ENCODE results near the gene WDR45.
"Not testable (repeated sequence)": the region's sequence is repeated elsewhere in the genome, so short reads cannot be mapped to it uniquely, and the experiment has no call there.

The WDR45 gene

DNA sequence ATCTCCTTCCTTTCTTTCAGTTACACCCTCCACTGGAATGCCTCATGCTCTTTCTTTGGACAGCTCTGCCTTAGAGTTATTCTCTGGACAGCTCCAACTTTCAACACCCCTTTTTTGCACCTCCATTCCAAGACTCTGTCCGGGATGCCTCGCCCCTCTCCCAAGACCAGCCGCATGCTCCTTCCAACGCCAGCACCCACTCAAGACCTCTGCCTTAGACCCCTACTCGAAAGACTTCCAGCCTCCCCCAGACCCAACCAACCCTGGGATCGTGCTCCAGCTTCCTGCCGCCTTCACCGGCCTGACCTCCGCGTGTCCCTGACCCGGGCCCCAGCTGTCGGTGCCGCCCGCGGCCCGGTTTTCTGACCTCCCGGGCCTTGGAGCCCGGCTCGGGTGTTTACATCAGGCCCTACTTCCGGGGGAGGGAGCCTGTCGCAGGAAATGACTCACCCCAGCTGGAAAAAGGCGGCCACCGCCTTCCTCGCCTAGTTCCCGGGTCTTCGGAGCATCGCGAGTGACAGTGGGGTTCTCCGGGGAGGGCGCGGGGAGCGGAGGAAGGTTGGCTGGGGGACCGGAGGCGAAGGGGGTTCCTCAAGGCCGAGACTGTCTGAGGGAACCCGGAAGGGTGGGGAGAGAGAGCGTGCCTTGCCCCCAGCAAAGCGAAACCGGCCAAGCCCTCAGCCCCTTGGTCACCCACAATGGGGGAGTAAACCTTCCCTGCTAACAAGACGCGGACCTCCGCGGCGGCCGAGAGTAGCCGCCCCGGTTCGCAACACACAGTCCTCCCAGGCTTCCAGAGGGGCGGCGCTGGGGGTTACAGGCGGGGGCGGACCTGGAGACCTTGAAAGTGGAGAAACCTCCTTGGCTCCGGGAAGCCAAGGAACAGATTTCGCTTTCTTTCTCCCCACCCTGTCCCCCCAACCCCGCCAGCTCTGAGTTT, at the start of gene WDR45:
Gene WDR45, minus strand, starts transcription at position 399 of the 940 bp plus-strand sequence. CDS start 1,792 bp downstream, outside the sequence.
- peak; percentile 77 for DNase-seq

DNA sequence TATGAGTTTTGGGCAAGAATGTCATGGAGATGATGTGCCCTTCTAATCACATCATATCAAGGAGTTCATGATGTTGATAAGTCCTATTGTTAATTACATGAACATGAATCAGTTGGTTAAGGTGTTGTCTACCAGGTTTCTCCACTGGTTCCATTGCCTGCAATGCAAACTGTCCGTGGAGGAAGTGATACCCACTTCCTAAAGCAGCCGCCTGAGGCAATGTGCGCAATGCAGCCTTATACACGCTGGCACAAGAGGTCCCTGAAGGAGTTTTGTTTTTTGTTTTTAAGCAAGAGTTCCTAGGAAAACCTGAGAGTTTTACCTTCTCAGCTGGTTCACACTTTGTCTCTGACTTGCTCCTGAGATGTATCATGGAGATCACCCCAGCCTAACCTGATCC, 49.7 kb upstream of the WDR45 start:
- DNase-seq: no peak

DNA sequence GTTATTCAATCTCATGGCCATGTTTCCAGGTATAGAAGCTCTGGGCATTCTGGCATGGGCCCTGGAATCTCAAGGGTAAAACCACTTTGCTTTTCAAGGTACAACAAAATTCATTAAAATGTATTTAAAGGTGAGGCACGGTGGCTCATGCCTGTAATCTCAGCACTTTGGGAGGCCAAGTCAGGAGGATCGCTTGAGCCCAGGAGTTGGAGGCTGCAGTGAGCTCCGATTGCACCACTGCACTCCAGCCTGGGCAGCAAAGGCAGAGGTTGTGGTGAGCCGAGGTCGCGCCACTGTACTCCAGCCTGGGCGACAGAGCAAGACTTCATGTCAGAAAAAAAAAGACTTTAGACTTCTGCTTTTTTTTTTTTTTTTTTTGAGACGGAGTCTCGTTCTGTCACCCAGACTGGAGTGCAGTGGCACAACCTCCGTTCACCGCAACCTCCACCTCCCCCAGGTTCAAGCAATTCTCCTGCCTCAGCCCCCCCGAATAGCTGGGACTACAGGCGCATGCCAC, 48.1 kb upstream of the WDR45 start:
- not testable (repeated sequence) for DNase-seq

DNA sequence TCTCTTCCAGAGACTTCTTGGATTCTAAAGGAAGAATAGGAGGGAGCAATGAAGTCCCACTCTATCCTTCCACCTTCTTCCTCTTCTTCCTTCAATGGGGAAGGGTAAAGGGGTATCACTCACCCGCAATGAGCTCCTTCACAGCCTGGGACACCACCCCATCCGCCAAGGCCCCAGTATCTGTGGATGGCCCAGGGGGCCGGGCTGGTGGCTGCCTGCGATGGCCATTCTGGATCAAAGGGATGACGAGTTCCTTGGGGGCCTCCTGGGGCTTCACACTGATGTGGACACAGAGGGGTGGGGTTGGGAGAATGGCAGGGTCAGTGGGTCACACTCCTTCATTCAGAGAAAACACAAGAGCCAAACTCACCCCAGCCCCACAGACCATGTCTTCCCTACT, 42.8 kb upstream of the WDR45 start:
- no peak for DNase-seq

DNA sequence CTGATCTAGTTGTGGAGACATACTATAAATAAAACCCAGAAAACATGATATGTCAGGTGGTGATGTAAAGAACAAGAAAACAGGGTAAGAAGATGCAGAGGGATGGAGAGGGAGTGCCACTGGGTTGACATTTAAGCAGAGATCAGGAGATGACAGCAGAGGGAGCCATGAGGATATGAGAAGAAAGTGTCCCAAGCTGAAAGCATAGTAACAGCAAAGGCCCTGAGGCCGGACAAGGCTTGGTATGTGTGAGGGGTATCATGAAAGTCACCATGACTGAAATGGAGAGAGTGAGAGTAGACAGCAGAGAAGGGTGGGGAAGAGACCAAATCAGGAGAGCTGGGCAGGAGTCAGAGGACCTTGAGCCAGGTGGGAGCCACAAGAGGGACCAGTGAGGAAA, 40.4 kb upstream of the WDR45 start:
- no peak for DNase-seq

DNA sequence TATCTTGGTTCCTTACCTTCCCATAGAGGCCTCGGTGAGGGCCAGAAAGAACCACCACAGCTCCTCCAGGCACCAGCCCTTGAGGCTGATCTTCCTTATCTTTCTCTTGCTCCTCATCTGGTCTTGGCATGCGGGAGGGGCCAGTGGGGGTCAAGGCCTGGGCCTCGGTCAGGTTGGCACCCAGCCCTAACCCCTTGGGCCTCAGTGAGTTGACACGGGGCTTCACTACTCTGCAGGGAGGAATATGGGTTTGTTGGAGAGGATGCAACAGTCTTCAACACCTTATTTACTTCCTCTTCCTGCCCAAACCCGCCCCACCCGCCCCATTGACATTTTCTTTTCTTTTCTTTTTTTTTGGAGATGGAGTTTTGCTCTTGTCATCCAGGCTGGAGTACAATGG, 37.9 kb upstream of the WDR45 start:
- no peak for DNase-seq

DNA sequence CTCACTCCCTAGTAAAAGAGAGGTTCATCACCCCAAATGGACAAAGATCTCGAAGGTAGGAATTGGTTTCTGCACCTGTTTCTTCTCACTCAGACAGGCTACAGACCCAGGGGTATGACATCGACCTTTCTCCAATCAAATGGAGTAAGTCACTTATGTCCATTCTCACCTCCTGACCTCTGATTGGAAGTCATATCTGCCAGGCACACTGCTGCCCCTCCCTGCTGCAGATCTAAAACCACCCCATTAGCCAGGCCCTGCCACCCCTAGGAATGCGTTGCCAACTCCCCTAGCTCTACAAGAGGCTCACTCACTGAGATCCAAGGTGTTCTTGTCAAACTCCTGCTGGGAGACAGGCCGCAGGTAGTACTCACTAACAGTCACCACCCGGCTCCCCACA, 37.0 kb upstream of the WDR45 start:
- no peak for DNase-seq

DNA sequence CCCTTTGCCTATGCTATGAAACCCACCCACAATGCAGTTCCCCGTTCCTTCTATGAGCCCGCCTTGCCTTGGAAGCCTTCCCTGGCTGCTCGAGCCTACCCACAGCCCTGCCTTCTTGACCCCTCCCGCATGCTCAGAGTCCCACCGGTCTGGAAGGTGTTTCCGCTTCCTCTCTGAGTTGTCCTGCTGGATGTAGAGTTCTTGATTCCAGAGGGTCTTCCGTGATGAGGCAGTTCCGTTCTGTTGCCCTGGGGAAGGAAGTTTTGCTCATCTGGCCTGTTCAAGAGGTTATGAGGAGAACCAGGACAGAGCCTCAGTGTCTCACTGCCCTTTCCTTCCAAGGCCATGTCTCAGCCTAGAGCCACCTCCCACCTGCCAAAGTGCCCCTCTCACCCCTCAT, 36.4 kb upstream of the WDR45 start:
- no peak for DNase-seq

DNA sequence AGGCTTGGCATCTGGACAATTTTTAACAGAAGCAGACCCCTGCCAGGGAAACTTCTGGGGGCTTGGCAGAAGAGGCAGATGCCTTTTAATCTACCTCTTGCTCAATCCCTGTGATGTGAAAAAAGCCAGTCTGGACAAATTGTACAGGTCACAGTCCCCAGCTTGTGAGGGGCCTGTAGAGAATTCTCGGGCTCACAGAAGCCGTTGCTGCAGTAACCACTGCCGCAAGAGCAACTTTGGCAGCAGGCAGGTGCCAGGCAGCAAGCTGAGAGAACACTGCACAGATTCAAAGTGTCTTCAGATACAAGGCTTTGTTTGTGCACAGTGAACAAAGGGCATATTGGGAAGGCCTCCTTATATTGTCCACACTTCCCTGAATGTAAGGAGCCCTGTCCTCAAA, 32.1 kb upstream of the WDR45 start:
- no peak for DNase-seq

DNA sequence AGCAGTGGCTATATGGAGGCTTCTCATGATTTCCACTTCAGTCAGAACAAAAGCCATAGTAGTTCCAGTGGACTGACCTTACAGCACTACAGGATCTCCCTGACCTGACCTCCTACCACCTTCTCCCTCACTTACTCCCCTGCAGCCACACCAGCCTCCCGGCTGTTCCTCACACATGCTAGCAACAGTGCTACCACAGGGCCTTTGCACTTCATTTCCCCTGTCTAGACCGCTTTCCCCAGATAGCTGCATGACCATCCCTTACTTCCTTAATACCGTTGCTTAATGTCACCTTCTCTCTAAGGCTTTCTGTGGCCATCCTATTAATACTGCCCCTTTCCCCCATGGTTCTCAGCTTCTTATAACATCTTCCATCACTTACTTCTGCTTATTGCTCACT, 30.7 kb upstream of the WDR45 start:
- DNase-seq: no peak

DNA sequence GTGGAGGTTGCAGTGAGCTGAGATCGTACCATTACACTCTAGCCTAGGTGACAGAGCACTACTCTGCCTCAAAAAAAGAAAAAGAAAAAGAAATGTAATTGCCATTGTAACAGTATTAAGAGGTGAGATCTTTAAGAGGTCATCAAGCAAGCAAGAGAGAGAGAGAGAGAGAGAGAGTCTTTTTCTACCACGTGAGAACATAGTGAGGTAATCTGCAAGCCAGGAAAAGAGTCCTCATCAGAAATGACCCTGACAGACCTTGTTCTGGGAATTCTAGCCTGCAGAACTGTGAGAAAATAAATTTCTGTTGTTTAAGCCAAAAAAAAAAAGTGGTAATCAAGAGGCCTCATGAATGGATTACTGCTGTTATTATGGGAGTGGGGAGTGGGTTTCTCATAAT, 29.0 kb upstream of the WDR45 start:
- DNase-seq: no peak

DNA sequence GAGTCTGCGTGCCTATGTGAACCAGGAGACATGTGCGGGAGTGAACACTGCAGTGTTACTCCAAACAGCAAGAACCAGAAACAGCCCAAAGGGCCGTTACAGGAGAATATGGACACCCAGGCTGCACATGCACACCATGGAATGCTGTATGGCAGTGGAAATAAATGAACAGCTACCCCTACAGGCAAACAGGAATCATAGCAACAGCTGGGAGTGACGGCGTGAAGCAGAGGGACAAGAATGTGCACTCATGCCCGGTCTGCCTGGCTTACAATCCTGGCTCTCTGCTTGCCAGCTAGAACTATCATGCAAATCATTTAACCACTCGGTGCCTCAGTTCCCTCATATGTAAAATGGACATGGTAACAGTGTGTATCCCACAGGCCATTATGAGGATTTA, 27.2 kb upstream of the WDR45 start:
- DNase-seq: peak; percentile 20

DNA sequence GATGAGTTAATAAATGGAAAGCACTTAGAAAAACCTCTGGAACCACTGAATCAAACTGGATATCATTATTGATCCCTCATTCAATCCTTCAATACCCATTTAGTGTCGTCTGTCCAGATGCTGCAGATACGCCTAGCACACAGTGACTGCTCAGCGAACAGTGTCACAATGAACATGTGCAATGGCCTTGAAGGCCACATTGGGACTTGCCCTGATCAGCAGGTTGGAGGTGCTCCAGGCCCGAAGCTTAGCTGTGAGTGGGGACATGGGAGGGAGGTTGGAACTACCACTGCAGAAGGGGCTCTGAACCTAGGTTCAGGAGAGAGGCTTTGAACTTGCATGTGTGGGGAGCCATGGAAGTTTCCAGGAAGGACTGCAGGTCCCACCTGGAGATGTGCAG, 26.6 kb upstream of the WDR45 start:
- no peak for DNase-seq

DNA sequence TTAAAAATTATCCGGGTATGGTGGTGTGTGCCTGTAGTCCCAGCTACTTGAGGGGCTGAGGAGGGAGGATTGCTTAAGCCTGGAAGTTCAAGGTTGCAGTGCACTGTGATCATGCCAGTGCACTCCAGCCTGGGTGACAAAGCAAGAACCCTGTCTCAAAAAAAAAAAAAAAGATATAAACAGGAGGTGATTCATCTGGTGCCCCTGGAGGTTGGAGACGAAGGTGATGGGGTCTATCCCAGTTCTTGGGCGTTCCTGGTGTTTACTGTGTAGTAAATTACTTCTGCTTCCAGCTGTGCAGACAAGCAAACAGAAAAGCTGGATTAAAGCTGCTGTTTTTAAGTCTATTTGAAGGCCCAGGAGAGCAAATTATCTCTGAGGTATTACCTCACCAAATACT, 23.9 kb upstream of the WDR45 start:
- no peak for DNase-seq

DNA sequence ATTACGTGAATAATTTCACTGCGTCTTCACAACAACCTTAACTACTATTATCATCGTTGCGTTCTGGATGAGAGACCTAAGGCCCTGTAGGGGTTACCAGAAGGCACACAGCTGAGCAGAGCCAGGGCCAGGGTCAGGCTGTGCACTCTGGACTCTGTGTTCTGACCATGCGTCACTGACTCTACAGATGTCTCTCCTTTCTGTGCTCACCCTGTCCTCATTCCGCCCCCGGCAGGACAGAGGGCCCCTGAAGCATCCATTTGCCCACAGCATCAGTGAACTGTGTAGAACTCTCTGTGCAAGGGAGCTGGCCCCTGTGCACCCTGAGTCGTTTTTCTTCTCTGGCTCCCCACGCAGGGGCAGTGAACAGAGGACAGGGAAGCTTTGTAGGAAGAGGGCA, 22.5 kb upstream of the WDR45 start:
- DNase-seq: no peak

DNA sequence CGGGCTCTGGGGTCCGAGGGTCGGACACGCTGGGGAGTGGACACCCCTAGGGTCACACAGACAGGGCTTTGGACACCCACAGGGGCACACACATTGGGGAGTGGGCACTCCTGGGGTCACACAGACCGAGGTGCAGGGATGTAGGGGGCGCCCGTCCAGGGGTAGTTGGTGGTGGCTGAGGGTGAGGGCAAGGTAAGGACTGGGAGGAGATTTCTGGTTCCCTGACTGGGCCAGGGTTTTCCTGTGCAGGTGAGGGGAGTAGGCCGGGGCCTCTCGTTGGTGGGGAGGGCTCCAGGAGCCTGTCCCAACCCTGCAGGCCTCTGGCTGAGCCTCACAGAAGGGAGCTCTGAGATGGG, 21.9 kb upstream of the WDR45 start:
- no peak for DNase-seq

DNA sequence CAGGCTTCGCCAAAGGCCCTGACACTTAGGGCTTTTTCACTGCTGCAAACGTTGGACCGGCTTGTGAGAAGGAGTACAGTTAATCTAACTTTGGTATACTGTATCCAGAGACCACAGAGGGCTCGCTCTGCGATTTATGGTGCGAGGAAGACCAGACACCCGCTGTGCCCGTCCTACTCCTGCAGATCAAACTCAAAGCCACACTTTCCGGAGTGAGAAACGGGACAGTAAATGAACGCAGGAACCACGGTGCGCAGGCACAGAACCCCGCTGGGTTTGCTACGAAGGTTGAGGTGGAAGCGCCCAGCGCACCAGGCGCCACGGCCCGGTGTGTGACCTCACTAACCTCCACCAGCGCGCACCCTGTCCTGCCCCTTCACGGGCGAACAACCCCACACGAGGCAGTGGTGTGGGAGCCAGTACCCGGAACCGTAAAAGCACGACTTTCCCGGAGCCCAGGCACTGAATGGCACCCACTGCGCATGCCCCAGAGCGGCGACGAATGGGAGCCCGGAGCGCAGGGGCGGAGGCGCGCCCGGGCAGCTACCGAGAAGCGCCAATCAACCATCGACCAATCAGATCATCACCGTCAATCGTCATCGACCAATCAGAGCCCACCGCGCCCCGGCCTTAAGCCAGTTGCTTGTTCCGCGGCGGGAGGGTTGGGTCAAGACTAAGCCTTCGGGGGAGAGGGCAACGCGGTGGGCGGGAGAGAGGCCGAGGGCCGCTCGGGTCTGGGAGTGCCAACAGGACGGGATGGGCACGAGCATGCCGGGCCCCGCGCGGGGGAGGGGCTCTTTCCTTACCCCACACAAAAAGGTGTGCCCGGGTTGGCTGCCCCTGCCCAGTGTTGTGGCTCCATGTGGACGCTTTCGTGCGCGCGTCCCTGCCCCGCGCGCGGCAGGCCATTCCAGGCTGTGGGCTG, 21.3 kb upstream of the WDR45 start:
- peak; percentile 94 for DNase-seq

DNA sequence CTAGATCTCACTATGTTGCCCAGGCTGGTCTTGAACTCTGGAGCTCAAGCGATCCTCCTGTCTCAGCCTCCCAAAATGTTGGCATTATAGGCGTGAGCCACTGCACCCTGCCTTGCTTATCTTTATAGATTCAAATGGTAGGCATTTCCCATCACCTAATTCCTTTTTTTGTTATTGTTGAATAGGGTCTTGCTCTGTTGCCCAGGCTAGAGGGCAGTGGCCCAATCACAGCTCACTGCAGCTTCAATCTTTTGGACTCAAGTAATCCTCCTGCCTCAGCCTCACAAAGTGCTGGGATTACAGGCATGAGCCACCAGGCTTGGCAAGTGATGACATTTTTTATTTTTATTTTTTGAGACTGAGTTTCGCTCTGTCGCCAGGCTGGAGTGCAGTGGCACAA, 16.7 kb upstream of the WDR45 start:
- DNase-seq: no peak

DNA sequence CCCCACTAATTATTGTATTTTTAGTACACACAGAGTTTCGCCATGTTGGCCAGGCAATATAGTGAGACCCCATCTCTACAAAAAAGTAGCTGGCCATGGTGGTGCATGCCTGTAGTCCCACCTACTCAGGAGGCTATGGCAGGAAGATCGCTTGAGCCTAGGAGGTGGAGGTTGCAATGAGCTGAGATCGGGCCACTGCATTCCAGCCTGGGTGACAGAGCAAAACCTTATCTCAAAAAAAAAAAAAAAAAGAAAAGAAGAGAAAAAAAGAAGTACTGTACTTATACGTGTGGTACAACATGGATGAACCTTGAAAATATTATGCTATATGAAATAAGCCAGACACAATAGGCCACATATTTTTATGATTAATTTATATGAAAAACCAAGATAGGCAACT, 9.9 kb upstream of the WDR45 start:
- DNase-seq: no peak

DNA sequence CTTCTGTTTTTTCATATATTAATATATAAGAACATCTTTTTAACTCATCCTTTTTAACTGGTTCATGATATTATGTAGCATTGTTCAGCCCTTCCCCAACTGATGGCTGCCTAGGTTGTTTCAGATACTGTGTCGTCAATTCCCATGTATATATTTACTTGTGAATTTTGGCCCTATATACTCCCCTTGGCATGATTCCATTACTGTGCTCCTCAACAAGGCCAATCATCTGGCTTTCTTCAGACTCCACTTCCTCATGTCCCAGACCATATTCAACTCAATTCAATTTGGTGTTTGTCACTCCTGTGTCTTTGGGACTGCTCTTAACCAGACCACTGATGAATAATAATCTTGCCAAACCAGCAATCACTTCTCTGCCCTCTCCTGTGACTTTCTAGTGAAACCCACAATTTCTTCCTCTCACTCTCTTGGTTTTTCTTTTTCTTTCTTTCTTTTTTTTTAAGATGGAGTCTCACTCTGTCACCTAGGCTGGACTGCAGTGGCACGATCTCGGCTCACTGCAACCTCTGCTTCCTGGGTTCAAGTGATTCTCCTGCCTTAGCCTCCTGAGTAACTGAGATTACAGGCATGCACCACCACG, 2.7 kb upstream of the WDR45 start:
- DNase-seq: no peak

DNA sequence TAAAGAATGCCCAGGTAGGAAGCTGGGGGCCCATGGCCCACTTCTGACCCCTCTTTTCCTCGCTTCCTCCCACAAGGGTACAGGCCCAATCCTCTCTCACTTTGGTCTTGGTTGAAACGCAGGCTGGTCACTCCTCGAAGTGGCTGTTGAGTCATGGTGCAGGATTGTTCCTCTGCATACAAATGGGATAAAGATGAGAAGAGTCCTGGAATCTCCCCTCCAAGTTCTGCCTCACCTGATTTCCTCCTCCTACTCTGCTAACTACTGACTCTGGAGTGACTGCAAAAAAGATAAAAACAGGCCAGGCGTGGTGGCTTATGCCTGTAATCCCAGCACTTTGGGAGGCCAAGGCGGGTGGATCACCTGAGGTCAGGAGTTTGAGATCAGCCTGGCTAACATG, 1.7 kb downstream of the WDR45 start:
- no peak for DNase-seq

DNA sequence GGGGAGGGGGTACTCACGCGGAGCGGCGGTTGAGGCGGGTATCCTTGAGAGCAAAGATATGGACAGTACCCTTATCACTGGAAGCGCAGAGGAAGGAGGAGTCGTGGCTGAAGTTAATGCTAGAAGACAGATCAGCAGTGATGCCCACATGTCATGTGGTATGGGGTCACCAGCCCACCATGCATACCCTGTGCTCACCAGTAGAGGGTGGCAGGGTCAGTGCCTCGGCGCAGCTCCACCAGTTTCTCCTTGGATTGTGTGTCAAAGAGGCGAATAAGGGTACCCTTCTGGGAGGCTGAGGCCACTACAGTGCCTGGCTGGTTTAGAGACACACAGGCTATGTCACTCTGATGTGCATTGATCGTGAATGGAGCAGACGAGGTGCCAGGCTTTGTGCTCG, 4.3 kb downstream of the WDR45 start:
- DNase-seq: no peak
